NB4 (cell line): Measurements from ENCODE around the gene HTRA3.

Experiments
- MYC ChIP-seq: IDR thresholded peaks from 2 replicates; pipeline ENCODE4 v1.6.1; 2011; ENCODE audit warnings: low read depth, low read length
- POLR2A ChIP-seq: IDR thresholded peaks from 2 replicates; pipeline ENCODE4 v1.6.1; 2011; ENCODE audit warnings: mild to moderate bottlenecking; ENCODE audit not compliant: insufficient read length; ENCODE audit errors: extremely low read depth
- TF ChIP-seq, protein P1 (sequence below): IDR thresholded peaks from one replicate; pipeline ENCODE4 v1.5.1; 2012; ENCODE audit warnings: low read depth, low read length
- TF ChIP-seq, protein P2 (sequence below): IDR thresholded peaks from 2 replicates; pipeline ENCODE4 v1.6.1; 2011; ENCODE audit warnings: low read depth, low read length

DNA sequence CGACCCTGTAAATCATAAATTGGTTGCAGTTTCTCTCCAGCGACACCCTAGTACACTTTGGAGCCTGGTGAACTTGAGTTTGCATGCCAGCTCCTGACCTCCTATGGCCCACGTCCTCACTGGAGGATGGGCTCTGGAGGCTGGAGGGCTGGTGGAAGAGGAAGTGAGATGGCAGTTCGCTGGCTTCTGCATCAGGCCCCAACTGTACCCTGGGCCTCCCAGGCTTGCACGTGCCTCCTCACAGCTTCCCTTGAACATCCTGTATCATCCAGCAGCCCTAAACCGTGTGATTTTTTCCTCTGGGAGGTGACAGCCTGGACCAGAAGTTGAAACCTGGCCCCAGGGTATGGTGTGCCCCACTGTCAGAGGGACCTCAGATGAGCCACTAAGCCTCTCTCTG lies 78.5 kb downstream of the HTRA3 start:
- TF ChIP-seq, protein P1, sequence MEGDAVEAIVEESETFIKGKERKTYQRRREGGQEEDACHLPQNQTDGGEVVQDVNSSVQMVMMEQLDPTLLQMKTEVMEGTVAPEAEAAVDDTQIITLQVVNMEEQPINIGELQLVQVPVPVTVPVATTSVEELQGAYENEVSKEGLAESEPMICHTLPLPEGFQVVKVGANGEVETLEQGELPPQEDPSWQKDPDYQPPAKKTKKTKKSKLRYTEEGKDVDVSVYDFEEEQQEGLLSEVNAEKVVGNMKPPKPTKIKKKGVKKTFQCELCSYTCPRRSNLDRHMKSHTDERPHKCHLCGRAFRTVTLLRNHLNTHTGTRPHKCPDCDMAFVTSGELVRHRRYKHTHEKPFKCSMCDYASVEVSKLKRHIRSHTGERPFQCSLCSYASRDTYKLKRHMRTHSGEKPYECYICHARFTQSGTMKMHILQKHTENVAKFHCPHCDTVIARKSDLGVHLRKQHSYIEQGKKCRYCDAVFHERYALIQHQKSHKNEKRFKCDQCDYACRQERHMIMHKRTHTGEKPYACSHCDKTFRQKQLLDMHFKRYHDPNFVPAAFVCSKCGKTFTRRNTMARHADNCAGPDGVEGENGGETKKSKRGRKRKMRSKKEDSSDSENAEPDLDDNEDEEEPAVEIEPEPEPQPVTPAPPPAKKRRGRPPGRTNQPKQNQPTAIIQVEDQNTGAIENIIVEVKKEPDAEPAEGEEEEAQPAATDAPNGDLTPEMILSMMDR: no peak
- TF ChIP-seq, protein P2, sequence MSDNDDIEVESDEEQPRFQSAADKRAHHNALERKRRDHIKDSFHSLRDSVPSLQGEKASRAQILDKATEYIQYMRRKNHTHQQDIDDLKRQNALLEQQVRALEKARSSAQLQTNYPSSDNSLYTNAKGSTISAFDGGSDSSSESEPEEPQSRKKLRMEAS: peak; percentile 90
- TF ChIP-seq MYC (peak; percentile 82), POLR2A (no peak)
